WERI-Rb-1 (cell line): ENCODE results near the gene MPPED2.

Experiments
- DNase-seq: peaks from one replicate; pipeline ENCODE4 v3.0.0-alpha.2; 2020
- H3K27ac ChIP-seq: fragments of 250-450 bp; sonication (Bioruptor Pico); 2 replicates; pipeline ENCODE4 v1.5.1; 2020; ENCODE audit warnings: mild to moderate bottlenecking, moderate library complexity
- H3K27me3 ChIP-seq: fragments of 250-450 bp; sonication (Bioruptor Pico); 2 replicates; pipeline ENCODE4 v1.5.1; 2021; ENCODE audit warnings: mild to moderate bottlenecking, low read depth, moderate library complexity; ENCODE audit not compliant: insufficient read depth, severe bottlenecking
- H3K36me3 ChIP-seq: fragments of 250-450 bp; sonication (Bioruptor Pico); 2 replicates; pipeline ENCODE4 v1.5.1; 2020; ENCODE audit warnings: mild to moderate bottlenecking, moderate library complexity
- H3K4me3 ChIP-seq: 2 replicates; pipeline ENCODE4 v1.5.1; 2011; ENCODE audit warnings: low read depth, mild to moderate bottlenecking, control low read depth, low read length
- H3K9me3 ChIP-seq: fragments of 250-450 bp; sonication (Bioruptor Pico); 2 replicates; pipeline ENCODE4 v1.5.1; 2021; ENCODE audit warnings: mild to moderate bottlenecking, moderate library complexity; ENCODE audit not compliant: severe bottlenecking
- TF ChIP-seq, protein P1 (sequence below): IDR thresholded peaks from 2 replicates; pipeline ENCODE4 v1.5.1; 2011; ENCODE audit warnings: low read depth, mild to moderate bottlenecking, control low read depth, inconsistent platforms, low read length

Gene MPPED2

DNA sequence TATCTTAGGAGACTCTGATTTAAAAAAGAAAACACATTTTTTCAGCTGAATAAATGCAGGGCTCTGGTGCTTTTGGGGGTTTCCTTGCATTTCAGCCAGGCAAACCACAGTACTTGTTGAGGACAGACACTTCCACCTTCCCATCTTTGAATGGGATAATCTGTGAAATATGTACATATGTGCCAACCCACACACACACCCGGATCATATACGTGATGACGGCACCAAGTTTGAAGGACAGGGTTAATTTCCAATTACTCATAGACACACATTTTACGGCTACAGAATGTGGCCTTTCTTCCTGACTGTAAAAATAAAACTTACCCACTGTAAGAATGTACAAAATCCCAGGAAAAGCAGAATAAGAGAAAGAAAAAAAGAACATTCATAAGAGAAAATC lies 104.4 kb downstream of the MPPED2 start:
- Histone ChIP-seq H3K27me3 (no peaks in the 10 kb centered on the region), H3K4me3 (no peak overlapping the region), H3K27ac (0 out of 2 replicates have a peak overlapping the region, but pooled peaks have one; percentile 12), H3K9me3 (no peaks in the 10 kb centered on the region), H3K36me3 (peaks cover 20% of the 10 kb centered on the region)
- TF ChIP-seq, protein P1, sequence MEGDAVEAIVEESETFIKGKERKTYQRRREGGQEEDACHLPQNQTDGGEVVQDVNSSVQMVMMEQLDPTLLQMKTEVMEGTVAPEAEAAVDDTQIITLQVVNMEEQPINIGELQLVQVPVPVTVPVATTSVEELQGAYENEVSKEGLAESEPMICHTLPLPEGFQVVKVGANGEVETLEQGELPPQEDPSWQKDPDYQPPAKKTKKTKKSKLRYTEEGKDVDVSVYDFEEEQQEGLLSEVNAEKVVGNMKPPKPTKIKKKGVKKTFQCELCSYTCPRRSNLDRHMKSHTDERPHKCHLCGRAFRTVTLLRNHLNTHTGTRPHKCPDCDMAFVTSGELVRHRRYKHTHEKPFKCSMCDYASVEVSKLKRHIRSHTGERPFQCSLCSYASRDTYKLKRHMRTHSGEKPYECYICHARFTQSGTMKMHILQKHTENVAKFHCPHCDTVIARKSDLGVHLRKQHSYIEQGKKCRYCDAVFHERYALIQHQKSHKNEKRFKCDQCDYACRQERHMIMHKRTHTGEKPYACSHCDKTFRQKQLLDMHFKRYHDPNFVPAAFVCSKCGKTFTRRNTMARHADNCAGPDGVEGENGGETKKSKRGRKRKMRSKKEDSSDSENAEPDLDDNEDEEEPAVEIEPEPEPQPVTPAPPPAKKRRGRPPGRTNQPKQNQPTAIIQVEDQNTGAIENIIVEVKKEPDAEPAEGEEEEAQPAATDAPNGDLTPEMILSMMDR = no peak
- no peak for DNase-seq

DNA sequence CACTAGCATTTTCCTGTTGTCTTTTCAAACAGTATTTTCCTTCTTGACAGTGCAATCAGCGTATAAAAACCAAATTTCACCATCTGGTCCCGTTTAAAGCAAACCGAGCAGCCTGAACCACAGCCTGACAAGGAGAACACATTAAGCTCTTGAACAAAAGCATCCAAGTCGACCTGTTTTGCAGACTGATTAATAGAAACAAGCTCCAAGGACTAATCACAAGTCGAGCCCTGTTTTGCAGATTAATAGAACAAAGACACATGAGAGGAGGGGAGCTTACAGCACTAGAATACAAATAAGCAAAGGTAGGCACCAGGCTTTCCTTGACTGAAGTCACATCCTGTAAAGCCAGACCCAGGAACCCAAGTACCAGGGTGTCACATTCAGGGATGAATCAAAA lies 104.8 kb downstream of the MPPED2 start:
- no peak for DNase-seq

DNA sequence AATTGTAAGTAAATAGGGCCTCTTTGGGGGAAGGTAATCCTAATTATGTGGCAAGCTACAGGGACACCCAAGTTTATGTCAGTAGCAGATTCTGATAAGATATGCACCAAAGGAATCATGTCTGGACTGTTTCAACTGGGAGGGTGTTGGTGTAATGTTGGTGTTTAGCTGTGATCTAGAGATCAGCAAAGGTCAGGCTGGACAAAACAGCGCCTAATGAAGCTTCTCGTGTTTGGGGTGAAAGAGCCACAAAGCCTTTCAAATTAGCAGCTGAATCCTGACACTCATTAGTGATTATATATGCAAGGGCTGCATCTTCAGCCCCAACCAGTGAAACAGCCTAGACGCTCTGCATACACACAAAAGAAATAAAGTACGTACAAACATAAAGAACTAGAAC lies 106.3 kb downstream of the MPPED2 start:
- H3K36me3 ChIP-seq = peaks cover 7% of the 10 kb centered on the region
- H3K27ac ChIP-seq = no peak overlapping the region
- DNase-seq = no peak
- no peaks in the 10 kb centered on the region for H3K27me3 ChIP-seq
- H3K4me3 ChIP-seq = no peak overlapping the region
- H3K9me3 ChIP-seq = no peaks in the 10 kb centered on the region
- TF ChIP-seq, protein P1 = no peak

More for the DNA sequence above, 104.8 kb downstream of the MPPED2 start:
- H3K36me3 ChIP-seq = peaks cover 16% of the 10 kb centered on the region
- TF ChIP-seq, protein P1 = no peak
- peak overlapping the region; percentile 12; the same call in 1 of the 2 replicates for H3K27ac ChIP-seq
- no peak overlapping the region for H3K4me3 ChIP-seq
- H3K9me3 ChIP-seq = no peaks in the 10 kb centered on the region
- no peaks in the 10 kb centered on the region for H3K27me3 ChIP-seq

DNA sequence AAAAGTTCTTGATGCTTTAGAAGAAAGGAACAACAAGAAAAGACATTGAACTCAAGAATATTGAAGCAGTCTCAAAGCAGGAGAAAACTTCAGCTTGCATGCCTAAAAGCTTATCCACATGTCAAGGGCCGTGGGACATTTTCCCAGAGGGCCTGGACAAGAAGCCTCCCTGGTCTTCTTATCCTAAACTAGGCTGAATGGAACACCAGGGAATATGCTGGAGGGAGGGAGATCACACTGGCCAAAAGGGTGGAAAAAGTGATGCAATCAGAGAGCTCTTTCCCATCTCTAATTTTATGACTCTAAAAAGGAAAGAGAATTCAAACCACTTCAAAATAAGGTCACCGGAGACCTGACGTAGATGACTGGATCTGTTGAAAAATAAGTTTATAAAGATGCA lies 107.2 kb downstream of the MPPED2 start:
- peaks cover 8% of the 10 kb centered on the region for H3K36me3 ChIP-seq
- TF ChIP-seq, protein P1 = no peak
- H3K27me3 ChIP-seq = no peaks in the 10 kb centered on the region
- H3K9me3 ChIP-seq = no peaks in the 10 kb centered on the region
- no peak overlapping the region for H3K4me3 ChIP-seq
- no peak for DNase-seq
- no peak overlapping the region for H3K27ac ChIP-seq

DNA sequence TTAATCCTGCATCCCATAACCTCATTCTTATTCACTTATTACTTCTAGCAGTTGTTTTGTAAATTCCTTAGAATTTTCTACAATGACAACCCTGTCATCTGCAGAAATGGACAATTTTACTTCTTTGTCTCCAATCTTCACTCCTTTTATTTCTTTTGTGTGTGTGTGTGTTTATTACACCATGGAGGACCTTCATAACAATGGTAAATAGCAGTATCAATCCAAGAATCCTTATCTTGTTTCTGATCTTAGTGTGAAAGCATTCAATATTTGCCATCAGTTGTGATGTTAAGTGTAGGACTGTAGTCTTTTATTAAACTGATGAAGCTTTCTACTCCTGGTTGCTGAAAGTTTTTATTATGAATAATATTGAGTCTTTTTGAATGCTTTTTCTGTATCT lies 109.1 kb downstream of the MPPED2 start:
- Histone ChIP-seq H3K9me3 (no peaks in the 10 kb centered on the region), H3K27me3 (no peaks in the 10 kb centered on the region), H3K4me3 (no peak overlapping the region), H3K36me3 (peaks cover 11% of the 10 kb centered on the region), H3K27ac (no peak overlapping the region)
- TF ChIP-seq, protein P1 = no peak
- no peak for DNase-seq
